Activated CD8-positive, alpha-beta T cell treated with anti-CD3 and anti-CD28 coated beads for 36 hours (primary cell): ENCODE measurements around the gene POLR1C. TPM values are rescaled to one million over a fixed set of nuclear protein-coding genes. Genes with fewer than 3 reads are reported as not detected.
A peak's percentile ranks its signal among the peaks of the same experiment; 100 is the strongest.
"Not testable (repeated sequence)": the region's sequence is repeated elsewhere in the genome, so short reads cannot be mapped to it uniquely, and the experiment has no call there.

ENCODE experiments used
- ATAC-seq: fragments of 200-7000 bp; cut with Tn5 transposase; one replicate; pipeline ENCODE4 v1.10.0; 2021; ENCODE audit warnings: mild to moderate bottlenecking, moderate library complexity
- CTCF ChIA-PET: fragments of 350-600 bp; sonication (Branson Sonifier 250); formaldehyde crosslinking; loops from one replicate; lab custom pipeline; 2021; ENCODE audit warnings: antibody characterized with exemption; lab: Charles Lee
- POLR2A ChIA-PET: fragments of 350-600 bp; sonication (Branson Sonifier 250); formaldehyde crosslinking; loops from one replicate; lab custom pipeline; 2021; ENCODE audit warnings: antibody characterized with exemption; lab: Charles Lee
- DNase-seq: peaks from one replicate; pipeline ENCODE4 v3.0.0-alpha.2; 2020
- H3K27ac Mint-ChIP-seq: one replicate; pipeline ENCODE4 v1.8.0; 2021; ENCODE audit warnings: mild to moderate bottlenecking, mixed read lengths
- H3K27me3 Mint-ChIP-seq: one replicate; pipeline ENCODE4 v1.8.0; 2021; ENCODE audit warnings: mixed read lengths
- H3K36me3 Mint-ChIP-seq: one replicate; pipeline ENCODE4 v1.8.0; 2021; ENCODE audit warnings: low read depth, mixed read lengths
- H3K4me1 Mint-ChIP-seq: one replicate; pipeline ENCODE4 v1.8.0; 2021; ENCODE audit warnings: low read depth, mixed read lengths
- H3K4me3 Mint-ChIP-seq: one replicate; pipeline ENCODE4 v1.8.0; 2021; ENCODE audit warnings: mild to moderate bottlenecking, moderate library complexity, mixed read lengths
- H3K9me3 Mint-ChIP-seq: one replicate; pipeline ENCODE4 v1.8.0; 2021; ENCODE audit warnings: mixed read lengths
- CTCF ChIP-seq: fragments of 200-600 bp; IDR thresholded peaks from one replicate; pipeline ENCODE4 v1.8.0; 2022; ENCODE audit warnings: antibody characterized with exemption, mild to moderate bottlenecking
- intact Hi-C: fragments of 100-400 bp; cut with micrococcal nuclease; formaldehyde crosslinking; loops from one replicate; pipeline ENCODE4 v1.10.0; 2022
- total RNA-seq, 2 experiments: library from RNA; stranded (reverse); gene quantifications; one replicate each; pipeline ENCODE4 v1.2.3, GENCODE V29; 2021

POLR1C gene
- 10 to 100 TPM; 43.1 to 50.5 TPM for total RNA-seq

- peaks cover 34% of the 10 kb centered on the region for H3K4me1 Mint-ChIP-seq
These were observed at the start of gene POLR1C, which contains the start of gene YIPF3 for GRCh38 chr6:43516697-43517504. POLR1C (plus strand) TSS chr6:43517089; CDS start chr6:43517110, 21 bp downstream. YIPF3 (minus strand) TSS chr6:43516926; CDS start chr6:43516807, 119 bp downstream.

GRCh38 chr6:43467265-43467664 lies 49.6 kb upstream of the POLR1C start:
- peaks cover 21% of the 10 kb centered on the region for H3K27me3 Mint-ChIP-seq
- DNase-seq, H3K27ac Mint-ChIP-seq, H3K9me3 Mint-ChIP-seq, H3K4me1 Mint-ChIP-seq, H3K36me3 Mint-ChIP-seq, ATAC-seq, POLR2A ChIA-PET, intact Hi-C loops, H3K4me3 Mint-ChIP-seq: not testable (repeated sequence)
- CTCF ChIA-PET, result interaction anchor here (0.8 kb wide), 1 partner anchor 40 kb away, joined by 3 read pairs; no protein-coding TSS in a partner anchor

More at GRCh38 chr6:43516697-43517504, at the start of gene POLR1C, which contains the start of gene YIPF3:
- Mint-ChIP-seq H3K36me3 (peaks cover 23% of the 10 kb centered on the region), H3K27ac (no peak within 1 kb of the TSS), H3K4me3 (no peak within 1 kb of the TSS), H3K9me3 (no peaks in the 10 kb centered on the region), H3K27me3 (no peaks in the 10 kb centered on the region)
- intact Hi-C loops, result no loop called here
- DNase-seq (peak; percentile 99), ATAC-seq (peak; percentile 93)
- ChIA-PET CTCF (interaction anchor here (1.0 to 6.5 kb wide), 4 partner anchors 10 to 92 kb away, joined by 3 to 59 read pairs (median 6); partner anchors contain the start of gene TJAP1), POLR2A (interaction anchor here (0.6 to 8.0 kb wide), 20 partner anchors 9 to 731 kb away, joined by 3 to 91 read pairs (median 6); partner anchors contain the start of genes CNPY3, DLK2, DNPH1 and LRRC73)
- TF ChIP-seq CTCF, result no peak

- no peaks in the 10 kb centered on the region for H3K36me3 Mint-ChIP-seq
- POLR2A ChIA-PET, result no interaction called here
- H3K4me1 Mint-ChIP-seq, result no peaks in the 10 kb centered on the region
These were observed 49.1 kb upstream of the POLR1C start for GRCh38 chr6:43467752-43468151.

GRCh38 chr6:43468240-43468639 lies 48.6 kb upstream of the POLR1C start:
- no peak for ATAC-seq
- no peak overlapping the region for H3K4me3 Mint-ChIP-seq
- no peak overlapping the region for H3K27ac Mint-ChIP-seq
- peaks cover 18% of the 10 kb centered on the region for H3K27me3 Mint-ChIP-seq
- TF ChIP-seq CTCF, result no peak
- intact Hi-C loops, result no loop called here
- no peaks in the 10 kb centered on the region for H3K36me3 Mint-ChIP-seq
- DNase-seq, result no peak
- no peaks in the 10 kb centered on the region for H3K9me3 Mint-ChIP-seq
- ChIA-PET POLR2A (no interaction called here), CTCF (no interaction called here)
- H3K4me1 Mint-ChIP-seq, result no peaks in the 10 kb centered on the region

More at GRCh38 chr6:43467752-43468151, 49.1 kb upstream of the POLR1C start:
- no peak for ATAC-seq
- Mint-ChIP-seq H3K4me3 (no peak overlapping the region), H3K27me3 (peaks cover 18% of the 10 kb centered on the region), H3K27ac (no peak overlapping the region), H3K9me3 (no peaks in the 10 kb centered on the region)
- CTCF ChIA-PET, result interaction anchor here (0.8 kb wide), 1 partner anchor 39 kb away, joined by 3 read pairs; no protein-coding TSS in a partner anchor
- no peak for DNase-seq
- TF ChIP-seq CTCF, result no peak
- intact Hi-C loops, result no loop called here

GRCh38 chr6:43468748-43469681 lies 47.9 kb upstream of the POLR1C start:
- H3K27me3 Mint-ChIP-seq, result peaks cover 18% of the 10 kb centered on the region
- POLR2A ChIA-PET, result interaction anchor here (0.9 to 1.0 kb wide), 2 partner anchors 9 to 17 kb away, joined by 3 read pairs; no protein-coding TSS in a partner anchor
- H3K4me1 Mint-ChIP-seq, result no peaks in the 10 kb centered on the region
- CTCF ChIA-PET, result no interaction called here
- intact Hi-C loops, result no loop called here
- ATAC-seq (no peak), DNase-seq (no peak)
- no peaks in the 10 kb centered on the region for H3K36me3 Mint-ChIP-seq
- no peak overlapping the region for H3K4me3 Mint-ChIP-seq
- no peak overlapping the region for H3K27ac Mint-ChIP-seq
- no peak for TF ChIP-seq CTCF
- H3K9me3 Mint-ChIP-seq, result no peaks in the 10 kb centered on the region
